OCI-LY7 (cell line): Measurements from ENCODE around the gene FOXN3.

Experiments used
- CTCF ChIP-seq: fragments of 200-600 bp; sonication (generic); conservative IDR thresholded peaks from 2 replicates; pipeline ENCODE4 v1.5.1; 2014; ENCODE audit warnings: mild to moderate bottlenecking, antibody characterized with exemption, low read length, moderate library complexity, mixed read lengths
- EZH2phosphoT487 ChIP-seq: fragments of 200-600 bp; sonication (generic); IDR thresholded peaks from 2 replicates; pipeline ENCODE4 v1.6.1; 2018; ENCODE audit warnings: low read depth, borderline replicate concordance, mild to moderate bottlenecking, mixed run types, antibody characterized with exemption, low read length, moderate library complexity, mixed read lengths

- TF ChIP-seq CTCF = no peak
- TF ChIP-seq EZH2phosphoT487 = no peak
Observed at GRCh38 chr14:89427426-89428172, 10.6 kb upstream of the FOXN3 start.
